Spleen (tissue), 11 donors: ENCODE data around the gene FBXL13. TPM values are rescaled to one million over a fixed set of nuclear protein-coding genes. Genes with fewer than 3 reads are reported as not detected.
"Not testable (repeated sequence)": the region's sequence is repeated elsewhere in the genome, so short reads cannot be mapped to it uniquely, and the experiment has no call there.

Experiments used
- DNase-seq: peaks from one replicate; pipeline ENCODE4 v3.0.0-alpha.2; 2020
- H3K27ac ChIP-seq, 8 donors: fragments of 200-600 bp; sonication (generic) in 7 of 8; 1 replicate in 4 of 8; 2 replicates in 4 of 8; pipeline versions ENCODE4 v1.5.0 to v1.8.0; 2016 to 2021; ENCODE audit warnings: inconsistent platforms in 4 of 8, mild to moderate bottlenecking in 4 of 8, moderate library complexity in 1 of 8
- H3K27me3 ChIP-seq, 7 donors: fragments of 200-600 bp; sonication (generic) in 6 of 7; replicated peaks in 1 of 7; 1 replicate in 4 of 7; 2 replicates in 3 of 7; pipeline versions ENCODE4 v1.5.0 to v1.8.0; 2016 to 2021; ENCODE audit warnings: inconsistent platforms in 3 of 7, mild to moderate bottlenecking in 1 of 7
- H3K36me3 ChIP-seq, 6 donors: fragments of 200-600 bp; sonication (generic) in 5 of 6; 1 replicate in 4 of 6; 2 replicates in 2 of 6; pipeline versions ENCODE4 v1.5.0 to v1.8.0; 2016 to 2021; ENCODE audit warnings: inconsistent platforms in 2 of 6
- H3K4me1 ChIP-seq, 6 donors: fragments of 200-600 bp; sonication (generic) in 5 of 6; 1 replicate in 3 of 6; 2 replicates in 3 of 6; pipeline versions ENCODE4 v1.5.0 to v1.8.0; 2016 to 2021; ENCODE audit warnings: inconsistent platforms in 3 of 6
- H3K4me3 ChIP-seq, 8 donors: fragments of 200-600 bp; sonication (generic) in 7 of 8; 1 replicate in 4 of 8; 2 replicates in 4 of 8; pipeline versions ENCODE4 v1.5.0 to v1.8.0; 2016 to 2021; ENCODE audit warnings: inconsistent platforms in 4 of 8, mild to moderate bottlenecking in 4 of 8, moderate library complexity in 2 of 8
- H3K9me3 ChIP-seq, 8 donors: fragments of 200-600 bp; sonication (generic) in 7 of 8; 1 replicate in 4 of 8; 2 replicates in 4 of 8; pipeline versions ENCODE4 v1.5.0 to v1.8.0; 2016 to 2021; ENCODE audit warnings: inconsistent platforms in 4 of 8
- CTCF ChIP-seq, 11 experiments: fragments of 200-600 bp in 7 of 11; fragments of 450-650 bp in 4 of 11; sonication (generic) in 4 of 11; IDR thresholded peaks in 8 of 11; conservative IDR thresholded peaks in 3 of 11; 1 replicate in 7 of 11; 2 replicates in 4 of 11; pipeline versions ENCODE4 v1.4.0 to v1.8.0; 2016 to 2021; ENCODE audit warnings: antibody characterized with exemption in 11 of 11, inconsistent platforms in 4 of 11, mild to moderate bottlenecking in 1 of 11
- POLR2A ChIP-seq, 3 donors: fragments of 450-650 bp; IDR thresholded peaks; one replicate each; pipeline ENCODE4 v1.5.1; 2017; ENCODE audit warnings: antibody characterized with exemption in 3 of 3, mild to moderate bottlenecking in 1 of 3
- POLR2AphosphoS5 ChIP-seq, 3 donors: sonication (generic); formaldehyde crosslinking; IDR thresholded peaks; one replicate each; pipeline ENCODE4 v1.5.1; 2017; ENCODE audit warnings: antibody characterized with exemption in 3 of 3
- WGBS, 5 donors: extraction: QIAGEN DNeasy Blood & Tissue Kit in 3 of 5; methylation state at CpG; one replicate each; pipeline versions ENCODE4 v1.1.5 to v1.1.7; 2013 to 2018; 5-methylcytosine and 5-hydroxymethylcytosine counted together
- intact Hi-C: fragments of 100-400 bp; cut with DNase I; formaldehyde crosslinking; loops from one replicate; pipeline ENCODE4 v1.15.0; 2023; ENCODE audit warnings: low total_unique reads
- polyA plus RNA-seq, 3 donors: library from polyadenylated mRNA; stranded (reverse); fragments of 200-250 nt; gene quantifications; one replicate each; pipeline ENCODE4 v1.2.1, GENCODE V29; 2013
- total RNA-seq, 7 donors: library from RNA; depleted of rRNA in 3 of 7; stranded (reverse); fragments of >200 nt in 3 of 7; fragmentation: NEBNext Ultra II Directional in 4 of 7; extraction: Animal tissue kit (Norgen Biotek cat#: 25700) in 4 of 7; gene quantifications; one replicate each; pipeline versions ENCODE4 v1.1.0 to v1.2.1, GENCODE V29; 2016 to 2021
- donor health status: healthy with polysubstance abuse.
- donor health status: DM: no; HTN: no; CAD: no; lungs with moderate emphysema.
- donor health status: DM: no; HTN: no; CAD: no.
- donor health status: Bipolar disorder and iron deficiency.
- donor health status: healthy.
- donor health status: DM: no; HTN: no; CAD: no.
- donor health status: DM: yes; HTN: yes; CAD: no.

FBXL13 gene
- total and polyA plus RNA-seq, 10 donors: 0.09 to 6.6 (median 2.3) TPM

GRCh38 chr7:103031781-103032180 lies 42.8 kb downstream of the FBXL13 start:
- Histone ChIP-seq H3K4me1 (no peaks in the 10 kb centered on the region), H3K9me3 (no peaks in the 10 kb centered on the region), H3K4me3 (no peak overlapping the region), H3K27me3 (no peaks in the 10 kb centered on the region), H3K27ac (no peak overlapping the region), H3K36me3 (no peaks in the 10 kb centered on the region)
- intact Hi-C loops: no loop called here
- 77 to 95% (median 85%) methylated on average over 1 of the region's 1 CpG for WGBS, 5 donors
- DNase-seq: no peak
- no peak for TF ChIP-seq POLR2AphosphoS5 (IDR thresholded peaks at IDR 0.05)
- TF ChIP-seq POLR2A (IDR thresholded peaks at IDR 0.05): no peak
- no peak for TF ChIP-seq CTCF (IDR thresholded peaks at IDR 0.05 in 8 of 11, conservative IDR thresholded peaks at IDR 0.05 in 3 of 11)

DNA sequence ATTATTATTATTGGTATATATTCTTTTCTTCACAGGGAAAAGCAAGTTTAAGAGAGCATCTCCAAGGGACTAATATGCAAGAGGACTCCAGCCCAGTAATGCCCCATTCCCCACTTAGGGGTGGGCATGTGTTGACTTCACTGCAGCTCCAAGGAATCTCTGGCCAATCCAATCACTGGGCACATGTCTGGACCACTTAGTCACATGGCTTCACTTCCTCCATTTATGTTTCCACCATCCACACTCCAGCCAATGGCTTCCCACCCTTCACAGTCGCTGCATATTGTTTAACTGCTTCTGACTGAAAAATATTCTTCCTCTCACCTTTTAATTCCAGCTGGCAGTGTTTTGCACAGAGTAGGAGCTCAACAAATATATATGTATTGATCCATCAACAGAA lies 43.6 kb downstream of the FBXL13 start:
- no peak for TF ChIP-seq POLR2AphosphoS5 (IDR thresholded peaks at IDR 0.05)
- TF ChIP-seq CTCF (IDR thresholded peaks at IDR 0.05 in 8 of 11, conservative IDR thresholded peaks at IDR 0.05 in 3 of 11): no peak
- TF ChIP-seq POLR2A (IDR thresholded peaks at IDR 0.05): no peak
- H3K4me3 ChIP-seq: no peak overlapping the region
- WGBS, 5 donors: 85 to 96% (median 89%) methylated on average over 1 of the region's 1 CpG
- no peaks in the 10 kb centered on the region for H3K36me3 ChIP-seq
- intact Hi-C loops: no loop called here
- H3K27ac ChIP-seq: no peak overlapping the region
- no peak for DNase-seq
- H3K27me3 ChIP-seq: no peaks in the 10 kb centered on the region
- H3K4me1 ChIP-seq: no peaks in the 10 kb centered on the region
- no peaks in the 10 kb centered on the region for H3K9me3 ChIP-seq

- TF ChIP-seq POLR2A (IDR thresholded peaks at IDR 0.05): no peak
- no peak for TF ChIP-seq CTCF (IDR thresholded peaks at IDR 0.05 in 8 of 11, conservative IDR thresholded peaks at IDR 0.05 in 3 of 11)
- no peak for TF ChIP-seq POLR2AphosphoS5 (IDR thresholded peaks at IDR 0.05)
- H3K27ac ChIP-seq: no peak overlapping the region
- H3K9me3 ChIP-seq: peaks cover 0 to 16% (median 5%) of the 10 kb centered on the region in 8 donors
- H3K4me1 ChIP-seq: peaks cover 0 to 9% (median 2%) of the 10 kb centered on the region in 6 donors
- no peaks in the 10 kb centered on the region for H3K36me3 ChIP-seq
- 31 to 43% (median 37%) methylated on average over 3 of the region's 3 CpGs for WGBS, 5 donors
- no peak overlapping the region for H3K4me3 ChIP-seq
- no peaks in the 10 kb centered on the region for H3K27me3 ChIP-seq
- no peak for DNase-seq
- intact Hi-C loops: no loop called here
Observed at GRCh38 chr7:103025341-103025740, 49.3 kb downstream of the FBXL13 start.

DNA sequence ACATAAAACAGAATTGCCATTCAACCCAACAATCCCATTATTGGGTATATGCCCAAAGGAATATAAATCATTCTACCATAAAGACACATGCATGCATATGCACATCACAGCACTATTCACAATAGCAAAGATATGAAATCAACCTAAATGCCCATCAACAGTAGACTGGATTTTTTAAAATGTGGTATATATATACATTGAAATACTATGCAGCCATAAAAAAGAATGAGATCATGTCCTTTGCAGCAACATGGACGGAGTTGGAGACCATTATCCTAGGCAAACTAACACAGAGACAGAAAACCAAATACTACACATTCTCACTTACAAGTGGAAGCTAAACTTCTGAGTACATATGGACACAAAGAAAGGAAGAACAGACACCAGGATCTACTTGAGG lies 51.0 kb downstream of the FBXL13 start:
- intact Hi-C loops, DNase-seq, H3K27ac ChIP-seq, H3K36me3 ChIP-seq, H3K27me3 ChIP-seq, H3K4me1 ChIP-seq, H3K4me3 ChIP-seq: not testable (repeated sequence)
- peaks cover 0 to 17% (median 6%) of the 10 kb centered on the region in 8 donors for H3K9me3 ChIP-seq
- 84 to 98% (median 96%) methylated on average over 1 of the region's 1 CpG for WGBS, 5 donors

GRCh38 chr7:103021490-103021889 lies 53.1 kb downstream of the FBXL13 start:
- intact Hi-C loops, H3K36me3 ChIP-seq, H3K4me1 ChIP-seq, DNase-seq, H3K4me3 ChIP-seq, H3K27ac ChIP-seq, H3K27me3 ChIP-seq: not testable (repeated sequence)
- peaks cover 0 to 20% (median 9%) of the 10 kb centered on the region in 8 donors for H3K9me3 ChIP-seq
- 88 to 100% (median 96%) methylated on average over 1 of the region's 1 CpG for WGBS, 5 donors

GRCh38 chr7:103020876-103021275 lies 53.7 kb downstream of the FBXL13 start:
- 78 to 90% (median 79%) methylated on average over 2 to 3 of the region's 3 CpGs for WGBS, 5 donors
- intact Hi-C loops, H3K27me3 ChIP-seq: not testable (repeated sequence)

DNA sequence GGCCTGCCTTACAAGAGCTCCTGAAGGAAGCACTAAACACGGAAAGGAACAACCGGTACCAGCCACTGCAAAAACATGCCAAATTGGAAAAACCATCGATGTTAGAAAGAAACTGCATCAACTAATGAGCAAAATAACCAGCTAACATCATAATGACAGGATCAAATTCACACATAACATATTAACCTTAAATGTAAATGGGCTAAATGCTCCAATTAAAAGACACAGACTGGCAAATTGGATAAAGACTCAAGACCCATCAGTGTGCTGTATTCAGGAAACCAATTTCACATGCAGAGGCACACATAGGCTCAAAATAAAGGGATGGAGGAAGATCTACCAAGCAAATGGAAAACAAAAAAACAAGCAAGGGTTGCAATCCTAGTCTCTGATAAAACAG lies 56.3 kb downstream of the FBXL13 start:
- H3K4me1 ChIP-seq, H3K27me3 ChIP-seq, DNase-seq, H3K27ac ChIP-seq, H3K4me3 ChIP-seq, H3K36me3 ChIP-seq, intact Hi-C loops: not testable (repeated sequence)
- H3K9me3 ChIP-seq: peaks cover 0 to 31% (median 20%) of the 10 kb centered on the region in 8 donors
- 88 to 97% (median 94%) methylated on average over 3 of the region's 3 CpGs for WGBS, 5 donors

More at GRCh38 chr7:103020876-103021275, 53.7 kb downstream of the FBXL13 start:
- H3K9me3 ChIP-seq: peaks cover 0 to 26% (median 15%) of the 10 kb centered on the region in 8 donors
- H3K4me3 ChIP-seq, H3K36me3 ChIP-seq, DNase-seq, H3K27ac ChIP-seq, H3K4me1 ChIP-seq: not testable (repeated sequence)
